Hepatocyte (in vitro differentiated cells): Measurements from ENCODE around the gene HECTD4.

Experiments
- CTCF ChIP-seq: fragments of 200-600 bp; sonication (generic); IDR thresholded peaks from 2 replicates; pipeline ENCODE4 v1.5.1; 2016; ENCODE audit warnings: antibody characterized with exemption, mild to moderate bottlenecking; ENCODE audit not compliant: poor library complexity
- EZH2 ChIP-seq: fragments of 200-600 bp; sonication (generic); IDR thresholded peaks from 2 replicates; pipeline ENCODE4 v1.6.1; 2016; ENCODE audit warnings: antibody characterized with exemption, mild to moderate bottlenecking, borderline replicate concordance

GRCh38 chr12:112346194-112346593 is 36.0 kb downstream of the HECTD4 start:
- TF ChIP-seq CTCF (no peak), EZH2 (no peak)
